Keratinocyte (primary cell): ENCODE data around the gene NINJ2. TPM values are rescaled to one million over a fixed set of nuclear protein-coding genes. Genes with fewer than 3 reads are reported as not detected.

Source experiments
- DNase-seq: peaks from one replicate; pipeline ENCODE4 v3.0.0-alpha.2; 2011; ENCODE audit warnings: low read depth, missing footprints, low spot score
- FAIRE-seq: peaks from 2 replicates; lab custom pipeline; 2011; peaks lifted over from hg19 to GRCh38; lab: Jason Lieb, UNC
- H2AFZ ChIP-seq: 2 replicates; pipeline ENCODE4 v1.6.0; 2012; ENCODE audit warnings: low read length, control low read depth, inconsistent platforms; ENCODE audit not compliant: control insufficient read depth
- H3K27ac ChIP-seq: 2 replicates; pipeline ENCODE4 v1.5.1; 2011; ENCODE audit warnings: low read length; ENCODE audit not compliant: control insufficient read depth, insufficient read depth
- H3K27me3 ChIP-seq: 3 replicates; pipeline ENCODE4 v1.6.0; 2011; ENCODE audit warnings: low read length; ENCODE audit not compliant: control insufficient read depth, insufficient read depth; ENCODE audit errors: extremely low read depth
- H3K36me3 ChIP-seq, 2 experiments: 2 replicates in 1 of 2; 3 replicates in 1 of 2; pipeline ENCODE4 v1.5.1; 2011; ENCODE audit warnings: low read length in 2 of 2, mild to moderate bottlenecking in 1 of 2; ENCODE audit not compliant: control insufficient read depth in 2 of 2, insufficient read depth in 2 of 2; ENCODE audit errors: extremely low read depth in 1 of 2
- H3K4me1 ChIP-seq: 3 replicates; pipeline ENCODE4 v1.5.1; 2011; ENCODE audit warnings: low read length; ENCODE audit not compliant: control insufficient read depth, insufficient read depth; ENCODE audit errors: extremely low read depth
- H3K4me2 ChIP-seq: 3 replicates; pipeline ENCODE4 v1.6.0; 2011; ENCODE audit warnings: low read depth, low read length; ENCODE audit not compliant: control insufficient read depth, insufficient read depth; ENCODE audit errors: extremely low read depth
- H3K4me3 ChIP-seq, 3 experiments: fragments of 200-600 bp in 1 of 3; sonication (generic) in 1 of 3; 2 replicates in 2 of 3; 3 replicates in 1 of 3; pipeline ENCODE4 v1.5.1; 2011 to 2016; ENCODE audit warnings: low read length in 3 of 3, mild to moderate bottlenecking in 3 of 3, control low read depth in 2 of 3, inconsistent platforms in 1 of 3, low read depth in 1 of 3, mixed read lengths in 1 of 3, mixed run types in 1 of 3, moderate library complexity in 1 of 3; ENCODE audit not compliant: control insufficient read depth in 2 of 3, insufficient read depth in 2 of 3; ENCODE audit errors: extremely low read depth in 1 of 3
- H3K79me2 ChIP-seq: 2 replicates; pipeline ENCODE4 v1.6.0; 2012; ENCODE audit warnings: low read length; ENCODE audit not compliant: control insufficient read depth, insufficient read depth
- H3K9ac ChIP-seq: 3 replicates; pipeline ENCODE4 v1.6.0; 2011; ENCODE audit warnings: low read length; ENCODE audit not compliant: control insufficient read depth, insufficient read depth; ENCODE audit errors: extremely low read depth
- H3K9me1 ChIP-seq: 3 replicates; pipeline ENCODE4 v1.6.0; 2011; ENCODE audit warnings: low read length; ENCODE audit not compliant: control insufficient read depth, insufficient read depth; ENCODE audit errors: extremely low read depth
- H3K9me3 ChIP-seq: 2 replicates; pipeline ENCODE4 v1.5.1; 2012; ENCODE audit warnings: low read depth, low read length; ENCODE audit not compliant: control insufficient read depth
- H4K20me1 ChIP-seq: 3 replicates; pipeline ENCODE4 v1.6.0; 2011; ENCODE audit warnings: low read length; ENCODE audit not compliant: control insufficient read depth, insufficient read depth; ENCODE audit errors: extremely low read depth
- EZH2 ChIP-seq: IDR thresholded peaks from one replicate; pipeline ENCODE4 v1.6.1; 2012; ENCODE audit warnings: inconsistent platforms, mild to moderate bottlenecking, low read length, moderate library complexity
- dilution Hi-C: fragments of 300-500 bp; cut with MboI; formaldehyde crosslinking; loops from one replicate; pipeline ENCODE4 v1.7.0; 2020; ENCODE audit warnings: low sequenced_read_pairs; ENCODE audit not compliant: extremely low pct_ligation_motif_present
- polyA plus RNA-seq, 5 experiments: library from polyadenylated mRNA; depleted of rRNA in 3 of 5; stranded (reverse) in 3 of 5; stranded (forward) in 1 of 5; unstranded in 1 of 5; fragments of >200 nt; gene quantifications; 1 replicate in 1 of 5; 2 replicates in 3 of 5; 3 replicates in 1 of 5; pipeline versions ENCODE4 v1.2.1 to v1.2.3, GENCODE V29; 2011 to 2012; ENCODE audit warnings: missing spikeins in 2 of 5, low read depth in 1 of 5, low replicate concordance in 1 of 5
- TF ChIP-seq, protein P1 (sequence below), 3 experiments: IDR thresholded peaks in 1 of 3; conservative IDR thresholded peaks in 1 of 3; optimal IDR thresholded peaks in 1 of 3; 2 replicates in 2 of 3; 3 replicates in 1 of 3; pipeline versions ENCODE3 to v1.5.1; 2011; ENCODE audit warnings: low read length in 3 of 3, mild to moderate bottlenecking in 3 of 3, moderate library complexity in 2 of 3, control low read depth in 1 of 3, inconsistent platforms in 1 of 3; ENCODE audit not compliant: insufficient read depth in 2 of 3; ENCODE audit errors: extremely low read depth in 1 of 3

Gene NINJ2
- polyA plus RNA-seq, 1 donor (not counting 4 experiments of a cell fraction or from before 2014, with no cell fraction given), result 0.58 TPM

DNA sequence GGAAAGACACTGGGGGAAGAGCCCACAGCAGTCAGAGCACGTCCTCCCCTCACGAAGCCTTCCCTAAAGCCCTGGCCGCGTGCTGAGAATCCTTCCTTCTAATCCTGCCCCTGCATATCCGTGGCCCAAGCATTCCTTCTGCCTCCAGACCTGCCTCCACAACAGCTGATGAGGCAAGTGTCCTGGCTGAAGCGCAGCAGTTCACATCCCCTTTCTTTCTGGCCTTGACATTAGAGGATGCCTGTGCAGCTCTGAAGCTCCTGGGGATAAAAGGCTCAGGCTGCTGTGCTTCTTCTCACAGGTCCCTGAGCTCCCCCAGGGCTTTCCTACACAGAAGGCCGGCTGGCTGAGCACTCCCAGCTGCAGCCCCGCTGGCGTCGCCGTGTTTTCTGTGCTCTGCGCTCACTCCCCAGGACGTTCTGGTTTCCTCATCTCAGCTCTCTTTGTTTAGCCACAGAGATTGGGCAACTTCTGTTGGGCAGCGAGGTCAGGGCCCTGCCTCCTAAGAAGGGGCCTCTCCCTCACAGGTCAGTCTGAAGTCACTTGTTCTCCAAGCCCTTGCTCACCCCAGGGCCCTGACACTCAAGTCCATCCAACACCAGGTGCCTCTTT lies 45.8 kb downstream of the NINJ2 start:
- peaks cover 12% of the 10 kb centered on the region for H3K4me1 ChIP-seq
- FAIRE-seq, result no peak
- H3K9me3 ChIP-seq, result no peaks in the 10 kb centered on the region
- no peak overlapping the region for H3K9ac ChIP-seq
- H3K36me3 ChIP-seq, result no peaks in the 10 kb centered on the region
- TF ChIP-seq, protein P1, sequence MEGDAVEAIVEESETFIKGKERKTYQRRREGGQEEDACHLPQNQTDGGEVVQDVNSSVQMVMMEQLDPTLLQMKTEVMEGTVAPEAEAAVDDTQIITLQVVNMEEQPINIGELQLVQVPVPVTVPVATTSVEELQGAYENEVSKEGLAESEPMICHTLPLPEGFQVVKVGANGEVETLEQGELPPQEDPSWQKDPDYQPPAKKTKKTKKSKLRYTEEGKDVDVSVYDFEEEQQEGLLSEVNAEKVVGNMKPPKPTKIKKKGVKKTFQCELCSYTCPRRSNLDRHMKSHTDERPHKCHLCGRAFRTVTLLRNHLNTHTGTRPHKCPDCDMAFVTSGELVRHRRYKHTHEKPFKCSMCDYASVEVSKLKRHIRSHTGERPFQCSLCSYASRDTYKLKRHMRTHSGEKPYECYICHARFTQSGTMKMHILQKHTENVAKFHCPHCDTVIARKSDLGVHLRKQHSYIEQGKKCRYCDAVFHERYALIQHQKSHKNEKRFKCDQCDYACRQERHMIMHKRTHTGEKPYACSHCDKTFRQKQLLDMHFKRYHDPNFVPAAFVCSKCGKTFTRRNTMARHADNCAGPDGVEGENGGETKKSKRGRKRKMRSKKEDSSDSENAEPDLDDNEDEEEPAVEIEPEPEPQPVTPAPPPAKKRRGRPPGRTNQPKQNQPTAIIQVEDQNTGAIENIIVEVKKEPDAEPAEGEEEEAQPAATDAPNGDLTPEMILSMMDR (optimal IDR thresholded peaks at IDR 0.05 in 1 of 3, IDR thresholded peaks at IDR 0.05 in 1 of 3, conservative IDR thresholded peaks at IDR 0.05 in 1 of 3; ENCODE audit: extremely low read depth in 1 of 3, insufficient read depth in 2 of 3, low read length in 3 of 3), result no peak
- no peak for TF ChIP-seq EZH2
- no peak overlapping the region for H3K4me3 ChIP-seq
- dilution Hi-C loops, result no loop called here
- no peak overlapping the region for H3K27ac ChIP-seq
- H3K79me2 ChIP-seq, result no peaks in the 10 kb centered on the region
- no peak overlapping the region for H2AFZ ChIP-seq
- no peak for DNase-seq
- no peaks in the 10 kb centered on the region for H3K27me3 ChIP-seq
- H4K20me1 ChIP-seq, result no peaks in the 10 kb centered on the region
- H3K9me1 ChIP-seq, result no peaks in the 10 kb centered on the region
- H3K4me2 ChIP-seq, result no peak overlapping the region

DNA sequence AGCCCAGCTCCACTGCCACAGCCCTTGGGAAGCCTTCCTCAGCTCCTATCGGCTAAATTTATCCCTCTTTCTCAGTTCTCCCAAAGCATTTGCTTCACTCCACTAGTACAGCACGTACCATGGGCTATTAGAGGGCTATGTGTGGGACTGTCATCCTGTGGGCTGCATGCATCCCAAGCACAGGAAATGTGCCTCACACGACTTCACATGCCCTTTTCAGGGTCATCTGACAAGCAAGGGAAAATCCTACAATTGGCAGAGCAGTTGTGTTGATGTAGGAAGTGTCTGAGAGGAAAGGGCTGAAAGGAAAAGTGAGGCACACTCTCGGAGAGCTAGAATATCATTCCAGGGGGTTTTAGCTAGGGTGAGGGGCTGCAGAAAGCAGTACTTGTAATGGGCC lies 47.6 kb downstream of the NINJ2 start:
- H3K4me1 ChIP-seq, result peaks cover 12% of the 10 kb centered on the region
- H3K9me3 ChIP-seq, result no peaks in the 10 kb centered on the region
- H3K4me3 ChIP-seq, result no peak overlapping the region
- no peaks in the 10 kb centered on the region for H3K36me3 ChIP-seq
- H3K9me1 ChIP-seq, result no peaks in the 10 kb centered on the region
- H3K27ac ChIP-seq, result no peak overlapping the region
- DNase-seq, result no peak
- H2AFZ ChIP-seq, result no peak overlapping the region
- no peak overlapping the region for H3K4me2 ChIP-seq
- H3K27me3 ChIP-seq, result no peaks in the 10 kb centered on the region
- TF ChIP-seq, protein P1 (optimal IDR thresholded peaks at IDR 0.05 in 1 of 3, IDR thresholded peaks at IDR 0.05 in 1 of 3, conservative IDR thresholded peaks at IDR 0.05 in 1 of 3; ENCODE audit: extremely low read depth in 1 of 3, insufficient read depth in 2 of 3, low read length in 3 of 3), result no peak
- TF ChIP-seq EZH2, result no peak
- H4K20me1 ChIP-seq, result no peaks in the 10 kb centered on the region
- H3K79me2 ChIP-seq, result no peaks in the 10 kb centered on the region
- FAIRE-seq, result no peak
- H3K9ac ChIP-seq, result no peak overlapping the region
- dilution Hi-C loops, result no loop called here
